GOT3 (cell line): ENCODE data around the gene ART3.
"Not testable (repeated sequence)": the region's sequence is repeated elsewhere in the genome, so short reads cannot be mapped to it uniquely, and the experiment has no call there.

Experiments
- DNase-seq: peaks from one replicate; lab custom pipeline; 2025; ENCODE audit warnings: mixed read lengths; lab: John Stamatoyannopoulos, UW

ART3 gene

GRCh38 chr4:76074468-76074867 is at the start of gene ART3:
ART3 (plus strand) TSS chr4:76074709; CDS start chr4:76075890, 1,181 bp downstream.
- DNase-seq, result no peak

DNA sequence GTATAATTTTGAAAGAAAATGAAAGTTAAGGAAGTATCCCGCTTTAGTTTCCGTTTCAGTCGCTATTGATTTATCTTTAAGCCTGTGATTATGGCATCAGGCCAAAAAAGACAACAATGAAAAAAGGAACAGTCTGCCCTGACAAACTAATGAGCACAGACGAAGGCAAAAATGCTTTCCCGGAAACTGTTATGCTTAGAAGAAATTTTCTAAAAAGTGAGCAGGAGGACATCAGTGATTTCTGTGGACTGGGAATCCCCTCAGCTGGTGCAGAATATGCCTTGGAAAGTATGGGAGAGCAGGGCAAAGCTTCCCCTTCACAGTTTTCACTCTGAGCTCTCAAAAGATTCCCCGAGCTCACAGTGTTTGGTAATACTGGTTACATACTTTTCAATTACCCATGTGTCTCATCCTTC is 46.2 kb upstream of the ART3 start:
- DNase-seq, result no peak

DNA sequence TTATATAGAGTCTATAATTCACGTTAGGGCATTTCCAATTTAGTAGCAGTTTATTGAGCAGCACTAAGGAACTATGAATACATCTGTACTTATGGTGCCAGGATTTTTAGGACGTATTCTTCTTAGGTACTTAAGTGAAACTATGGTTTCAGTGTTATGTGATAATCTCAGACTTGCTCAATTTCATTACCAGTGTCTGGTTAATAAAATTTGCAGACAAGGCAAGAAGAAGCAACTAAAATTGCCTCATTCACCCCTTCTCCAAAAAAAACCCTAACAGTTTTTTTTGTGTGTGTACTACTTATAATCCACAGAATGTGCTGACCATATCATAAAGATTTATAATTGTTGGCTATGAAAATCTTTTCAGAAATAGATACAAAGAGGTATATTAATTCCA is 45.2 kb upstream of the ART3 start:
- no peak for DNase-seq

- DNase-seq, result no peak
Measured at GRCh38 chr4:76035141-76035540, 39.4 kb upstream of the ART3 start.

DNA sequence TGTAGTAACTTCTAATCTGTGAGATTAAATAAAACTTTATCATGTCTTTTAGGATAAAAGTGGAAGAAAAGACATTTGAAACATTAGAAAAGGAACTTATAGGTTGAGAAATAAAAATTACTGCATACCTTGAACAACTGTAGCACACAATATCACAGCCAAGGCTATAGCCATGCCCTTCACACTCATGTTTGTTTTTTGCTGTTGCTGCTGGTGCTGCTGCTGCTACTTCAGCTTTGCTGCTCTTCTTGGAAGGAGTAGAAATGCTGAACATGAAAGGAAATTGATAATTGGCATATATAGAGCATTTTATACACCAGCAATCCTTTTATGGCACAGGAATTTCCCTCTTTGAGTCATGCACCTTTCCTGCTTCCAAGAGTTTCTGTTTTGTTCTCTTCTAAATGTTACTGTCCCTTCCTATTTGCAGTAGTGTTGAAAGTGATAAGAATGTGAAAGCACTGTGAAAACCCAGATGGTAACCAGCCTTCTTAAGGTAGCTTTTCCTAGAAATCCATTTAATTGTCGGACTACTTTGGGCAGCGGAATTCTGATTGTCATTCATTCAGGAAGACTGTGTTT is 38.6 kb upstream of the ART3 start, which contains the start of gene CXCL11:
CXCL11 (minus strand) TSS at position 272 of the 582 bp plus-strand sequence; CDS start at position 189, 83 bp downstream.
- no peak for DNase-seq

DNA sequence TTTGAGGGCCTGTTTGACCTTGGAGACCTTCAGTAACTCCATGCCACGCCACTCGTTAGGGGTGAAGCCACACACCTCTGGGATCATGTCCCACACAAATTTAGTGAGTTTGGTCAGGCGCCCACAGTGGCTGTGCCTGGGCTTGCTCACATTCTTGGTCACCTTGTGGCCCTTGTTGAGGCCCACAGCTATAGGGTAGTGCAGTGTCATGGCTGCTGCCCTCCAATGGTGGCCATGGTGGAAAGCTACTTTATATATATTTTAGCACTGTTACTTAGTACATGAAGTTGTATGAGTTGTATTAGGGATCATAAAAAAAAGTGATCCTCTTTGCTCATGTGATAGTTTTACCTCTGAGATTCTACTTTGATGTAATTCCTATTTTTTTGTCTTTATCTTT is 37.7 kb upstream of the ART3 start:
- DNase-seq, result no peak

GRCh38 chr4:76042241-76042998 is 32.1 kb upstream of the ART3 start:
- DNase-seq, result not testable (repeated sequence)

DNA sequence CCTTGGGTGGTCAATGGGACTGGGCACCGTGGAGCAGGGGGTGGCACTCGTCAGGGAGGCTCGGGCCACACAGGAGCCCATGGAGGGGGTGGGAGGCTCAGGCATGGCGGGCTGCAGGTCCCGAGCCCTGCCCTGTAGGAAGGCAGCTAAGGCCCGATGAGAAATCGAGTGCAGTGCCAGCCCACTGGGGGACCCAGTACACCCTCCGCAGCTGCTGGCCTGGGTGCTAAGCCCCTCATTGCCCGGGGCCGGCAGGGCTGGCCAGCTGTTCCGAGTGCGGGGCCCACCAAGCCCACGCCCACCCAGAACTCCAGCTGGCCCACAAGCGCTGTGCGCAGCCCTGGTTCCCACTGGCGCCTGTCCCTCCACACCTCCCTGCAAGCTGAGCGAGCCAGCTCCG is 31.2 kb upstream of the ART3 start:
- DNase-seq, result not testable (repeated sequence)

DNA sequence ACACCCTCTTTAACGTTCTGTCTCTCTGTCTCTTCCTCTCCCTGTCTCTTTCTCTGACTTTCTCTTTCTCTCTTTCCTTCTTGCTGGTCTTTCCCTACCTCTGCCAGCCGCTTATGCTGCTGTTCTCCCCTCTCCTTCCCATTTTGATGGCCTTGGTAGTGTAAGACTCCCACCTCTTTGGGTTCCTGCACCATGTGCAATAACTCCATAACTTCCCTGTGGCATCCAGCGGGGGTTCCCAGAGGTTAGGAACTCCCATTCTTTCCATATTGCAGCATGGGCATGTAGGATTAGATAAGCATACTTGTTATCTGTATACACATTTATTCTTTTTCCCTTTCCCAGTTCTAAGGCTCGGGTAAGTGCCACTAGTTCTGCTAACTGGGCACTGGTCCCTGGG is 29.8 kb upstream of the ART3 start:
- DNase-seq, result not testable (repeated sequence)

GRCh38 chr4:76049860-76050416 is 24.6 kb upstream of the ART3 start:
- DNase-seq, result not testable (repeated sequence)

DNA sequence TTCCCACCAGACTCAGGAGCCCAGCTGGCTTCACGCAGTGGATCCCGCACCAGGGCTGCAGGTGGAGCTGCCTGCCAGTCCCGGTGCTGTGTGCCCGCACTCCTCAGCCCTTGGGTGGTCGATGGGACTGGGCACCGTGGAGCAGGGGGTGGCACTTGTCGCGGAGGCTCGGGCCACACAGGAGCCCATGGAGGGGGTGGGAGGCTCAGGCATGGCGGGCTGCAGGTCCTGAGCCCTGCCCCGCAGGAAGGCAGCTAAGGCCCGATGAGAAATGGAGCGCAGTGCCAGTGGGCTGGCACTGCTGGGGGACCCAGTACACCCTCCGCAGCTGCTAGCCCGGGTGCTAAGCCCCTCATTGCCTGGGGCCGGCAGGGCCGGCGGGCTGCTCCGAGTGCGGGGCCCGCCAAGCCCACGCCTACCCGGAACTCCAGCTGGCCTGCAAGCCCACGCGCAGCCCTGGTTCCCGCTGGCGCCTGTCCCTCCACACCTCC is 23.9 kb upstream of the ART3 start:
- DNase-seq, result not testable (repeated sequence)

DNA sequence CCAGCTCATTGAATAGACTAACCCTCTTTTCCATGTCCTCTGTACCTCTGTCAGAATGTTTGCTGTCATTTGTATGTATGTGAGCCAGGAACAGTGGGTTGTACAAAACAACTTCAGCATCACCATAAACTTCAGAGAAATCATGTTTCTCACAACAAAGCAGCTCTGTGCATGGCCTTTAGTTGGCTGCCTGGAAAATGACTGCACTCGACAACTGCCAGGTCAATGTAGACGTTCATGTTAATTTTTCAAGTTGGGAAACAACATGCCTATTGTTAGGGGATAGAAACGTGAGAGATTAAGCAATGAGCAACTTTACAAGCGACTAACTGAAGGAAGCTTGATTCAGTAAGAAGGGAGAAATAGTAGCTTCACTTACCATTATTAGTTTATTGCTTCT is 20.8 kb upstream of the ART3 start:
- no peak for DNase-seq

DNA sequence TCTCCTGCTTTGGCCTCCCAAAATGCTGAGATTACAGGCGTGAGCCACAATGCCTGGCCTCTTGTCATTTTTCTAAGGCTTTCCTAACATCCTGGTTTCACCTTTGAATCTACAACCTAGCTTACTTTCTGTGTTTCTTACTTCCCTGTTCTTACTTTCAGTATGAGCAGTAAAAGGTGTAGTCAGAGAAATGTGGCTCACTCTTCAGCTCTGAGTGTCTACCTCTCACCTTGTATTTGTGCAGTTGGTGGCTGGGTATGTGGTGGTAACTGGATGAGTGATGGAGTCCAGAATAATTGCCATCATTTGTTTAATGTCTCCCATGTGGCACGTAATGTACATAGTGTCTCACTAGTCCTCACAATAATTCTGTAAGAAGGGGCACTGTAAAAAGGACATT is 19.5 kb upstream of the ART3 start:
- DNase-seq, result no peak

GRCh38 chr4:76055421-76055820 is 19.1 kb upstream of the ART3 start:
- DNase-seq, result no peak

- no peak for DNase-seq
Measured at GRCh38 chr4:76058302-76058701, 16.2 kb upstream of the ART3 start.

DNA sequence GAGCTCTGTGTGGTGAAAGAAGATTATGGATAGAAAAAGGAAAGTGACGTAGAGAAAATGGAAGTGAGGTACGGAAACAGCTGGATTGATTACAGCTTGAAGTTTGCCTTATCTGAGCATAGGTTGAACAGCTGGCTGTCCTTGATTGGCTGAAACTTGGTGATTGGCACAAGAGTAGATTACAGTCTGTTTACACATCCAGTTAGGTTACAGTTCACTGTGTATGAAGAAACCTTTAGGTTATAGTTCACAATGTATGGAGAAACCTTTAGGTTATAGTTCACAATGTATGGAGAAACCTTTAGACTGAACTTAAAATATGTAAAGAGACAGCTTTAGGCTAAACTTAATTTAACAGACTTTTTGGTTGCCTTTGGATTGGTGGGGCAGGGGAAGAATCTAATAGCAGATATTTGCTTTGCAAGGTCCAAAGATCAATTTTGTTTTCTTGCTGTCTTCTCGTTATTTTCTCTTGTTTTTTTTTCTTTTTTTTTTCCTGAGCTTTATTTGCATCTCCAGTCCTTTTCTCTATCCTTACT is 15.6 kb upstream of the ART3 start:
- no peak for DNase-seq

DNA sequence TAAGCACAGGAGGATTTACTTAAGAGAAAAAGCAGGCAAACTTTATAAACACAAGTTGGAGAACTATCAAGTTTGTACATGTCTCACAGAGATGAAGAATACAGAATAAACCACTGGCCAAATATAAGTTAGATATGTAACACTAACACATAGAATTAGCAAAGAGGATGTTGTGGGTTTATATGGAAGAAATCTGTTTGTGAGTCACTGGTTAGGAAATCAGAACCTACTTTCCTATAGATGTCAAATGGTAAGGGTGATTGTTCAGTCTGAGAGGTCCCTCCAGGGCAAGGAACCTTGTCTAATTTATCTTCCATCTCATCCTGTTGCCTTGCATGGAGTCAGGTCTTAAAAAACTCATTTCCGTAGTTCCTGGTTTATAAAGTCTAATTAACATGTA is 14.8 kb upstream of the ART3 start:
- no peak for DNase-seq

GRCh38 chr4:76060506-76060905 is 14.0 kb upstream of the ART3 start:
- DNase-seq, result no peak

- no peak for DNase-seq
Measured at GRCh38 chr4:76061421-76061820, 13.1 kb upstream of the ART3 start.

GRCh38 chr4:76061982-76062381 is 12.5 kb upstream of the ART3 start:
- DNase-seq, result no peak

- no peak for DNase-seq
Measured at GRCh38 chr4:76066546-76066945, 8.0 kb upstream of the ART3 start.

DNA sequence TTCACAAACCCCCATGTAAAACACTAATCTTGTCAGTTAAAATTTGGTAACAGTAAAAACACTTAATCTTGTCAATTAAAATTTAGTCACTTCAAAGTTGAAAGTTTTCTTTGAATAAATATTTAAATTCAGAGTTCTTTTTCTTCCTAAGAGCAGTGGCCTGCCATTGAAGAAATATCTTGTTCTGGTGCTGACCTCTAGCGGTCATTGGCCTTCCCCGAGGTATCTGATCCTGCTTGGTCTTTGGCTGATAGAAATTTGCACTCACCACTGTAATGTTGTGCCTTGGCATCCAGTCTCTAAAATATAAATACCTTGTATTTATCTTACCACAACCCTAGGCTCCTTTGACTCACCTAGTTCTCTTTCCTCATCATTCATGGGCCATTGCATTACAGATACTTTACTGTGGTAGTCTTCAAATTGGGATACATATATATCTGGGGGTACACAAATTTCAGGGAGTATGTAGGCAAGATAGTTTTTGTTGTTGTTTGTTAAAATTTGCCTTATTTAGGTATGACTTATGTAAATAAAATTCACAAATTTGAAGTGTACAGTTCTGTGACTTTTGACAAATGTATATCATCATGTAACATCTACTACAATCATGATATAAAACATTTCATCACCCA is 6.7 kb upstream of the ART3 start:
- no peak for DNase-seq
